DND-41 (cell line): ENCODE measurements around the gene FCN3.

Experiments
- ATAC-seq: fragments of 200-7000 bp; cut with Tn5 transposase; 3 replicates; pipeline ENCODE4 v1.9.1; 2021; ENCODE audit warnings: low read depth; ENCODE audit not compliant: insufficient read depth
- DNase-seq: peaks from one replicate; pipeline ENCODE4 v3.0.0-alpha.2; 2020
- H2AFZ ChIP-seq: 2 replicates; pipeline ENCODE4 v1.6.0; 2012; ENCODE audit warnings: low read depth, low read length
- H3K27ac ChIP-seq: 2 replicates; pipeline ENCODE4 v1.5.1; 2012; ENCODE audit warnings: low read length, inconsistent platforms
- H3K27me3 ChIP-seq: fragments of 200-600 bp; sonication (generic); 2 replicates; pipeline ENCODE4 v1.6.0; 2012; ENCODE audit warnings: low read length, mild to moderate bottlenecking, inconsistent platforms; ENCODE audit not compliant: insufficient read depth, poor library complexity
- H3K36me3 ChIP-seq: 2 replicates; pipeline ENCODE4 v1.5.1; 2012; ENCODE audit warnings: low read length, inconsistent platforms; ENCODE audit not compliant: insufficient read depth
- H3K4me1 ChIP-seq: 2 replicates; pipeline ENCODE4 v1.5.1; 2012; ENCODE audit warnings: mild to moderate bottlenecking, low read length; ENCODE audit not compliant: insufficient read depth
- H3K4me2 ChIP-seq: 2 replicates; pipeline ENCODE4 v1.6.0; 2012; ENCODE audit warnings: mild to moderate bottlenecking, moderate library complexity, low read length, inconsistent platforms; ENCODE audit not compliant: insufficient read depth
- H3K4me3 ChIP-seq, 2 experiments: fragments of 200-600 bp in 1 of 2; shearing (Covaris generic) in 1 of 2; 2 replicates each; pipeline ENCODE4 v1.5.1; 2012 to 2016; ENCODE audit warnings: inconsistent platforms in 2 of 2, low read length in 2 of 2, mild to moderate bottlenecking in 2 of 2, low read depth in 1 of 2, moderate library complexity in 1 of 2
- H3K79me2 ChIP-seq: 2 replicates; pipeline ENCODE4 v1.6.0; 2012; ENCODE audit warnings: low read length, inconsistent platforms; ENCODE audit not compliant: insufficient read depth
- H3K9ac ChIP-seq: 2 replicates; pipeline ENCODE4 v1.6.0; 2012; ENCODE audit warnings: low read depth, mild to moderate bottlenecking, inconsistent platforms, low read length, moderate library complexity
- H3K9me3 ChIP-seq: 2 replicates; pipeline ENCODE4 v1.5.1; 2012; ENCODE audit warnings: low read length, moderate library complexity, mild to moderate bottlenecking, inconsistent platforms; ENCODE audit not compliant: insufficient read depth, severe bottlenecking
- H4K20me1 ChIP-seq: 2 replicates; pipeline ENCODE4 v1.6.0; 2012; ENCODE audit warnings: low read length; ENCODE audit not compliant: insufficient read depth
- CTCF ChIP-seq: IDR thresholded peaks from 2 replicates; pipeline ENCODE4 v1.5.1; 2012; ENCODE audit warnings: borderline replicate concordance, low read length, moderate library complexity, mild to moderate bottlenecking; ENCODE audit not compliant: poor library complexity, severe bottlenecking; ENCODE audit errors: extremely low read depth
- EZH2 ChIP-seq: IDR thresholded peaks from 3 replicates; pipeline ENCODE4 v1.6.1; 2012; ENCODE audit warnings: borderline replicate concordance, low read depth, mild to moderate bottlenecking, moderate library complexity, low read length, inconsistent platforms; ENCODE audit not compliant: severe bottlenecking

The FCN3 gene

DNA sequence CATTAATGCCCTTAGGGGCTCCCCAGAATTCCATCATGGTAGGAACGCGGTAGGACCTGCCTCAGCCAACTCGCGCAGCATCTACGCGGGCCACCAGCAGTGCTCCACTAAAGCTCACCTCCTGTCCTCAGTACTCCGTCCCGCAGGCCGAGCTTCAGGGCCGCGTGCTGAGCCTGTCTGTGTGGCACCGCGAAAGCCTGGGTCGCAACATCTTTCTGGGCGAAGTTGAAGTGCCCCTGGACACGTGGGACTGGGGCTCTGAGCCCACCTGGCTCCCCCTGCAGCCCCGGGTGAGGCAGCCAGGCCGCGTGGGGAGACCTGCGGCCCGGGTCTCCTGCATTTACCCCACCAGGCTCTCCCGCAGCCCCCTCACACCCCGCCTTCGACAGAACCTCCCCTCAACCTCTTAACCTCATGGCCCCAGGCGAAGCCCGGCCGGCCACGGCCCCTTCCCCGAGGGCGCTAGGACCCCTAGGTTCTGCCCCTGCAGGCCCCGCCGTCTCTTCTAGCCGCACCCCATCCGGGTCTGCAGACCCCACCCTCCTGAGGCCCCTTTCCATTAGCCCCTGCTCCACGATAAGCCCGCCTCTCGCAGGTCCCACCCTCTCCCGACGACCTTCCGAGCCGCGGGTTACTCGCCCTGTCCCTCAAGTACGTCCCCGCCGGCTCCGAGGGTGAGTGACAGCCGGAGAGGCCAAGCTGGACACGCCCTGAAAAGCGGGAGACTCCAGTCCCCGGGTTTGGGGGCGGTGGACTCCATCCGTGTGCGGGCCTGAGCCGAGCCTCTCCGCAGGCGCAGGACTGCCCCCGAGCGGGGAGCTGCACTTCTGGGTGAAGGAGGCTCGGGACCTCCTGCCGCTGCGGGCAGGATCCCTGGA, 23.7 kb downstream of the FCN3 start:
- no peaks in the 10 kb centered on the region for H3K4me1 ChIP-seq
- no peaks in the 10 kb centered on the region for H4K20me1 ChIP-seq
- ATAC-seq (no peak), DNase-seq (no peak)
- no peak overlapping the region for H3K4me3 ChIP-seq
- no peak for TF ChIP-seq CTCF
- TF ChIP-seq EZH2: no peak
- H3K9ac ChIP-seq: no peak overlapping the region
- no peaks in the 10 kb centered on the region for H3K79me2 ChIP-seq
- H2AFZ ChIP-seq: no peak overlapping the region
- H3K36me3 ChIP-seq: no peaks in the 10 kb centered on the region
- no peak overlapping the region for H3K4me2 ChIP-seq
- no peaks in the 10 kb centered on the region for H3K27me3 ChIP-seq
- H3K9me3 ChIP-seq: no peaks in the 10 kb centered on the region
- no peak overlapping the region for H3K27ac ChIP-seq

- Histone ChIP-seq H4K20me1 (no peaks in the 10 kb centered on the region), H2AFZ (no peak overlapping the region), H3K4me1 (no peaks in the 10 kb centered on the region), H3K27me3 (no peaks in the 10 kb centered on the region), H3K4me3 (no peak overlapping the region), H3K9ac (no peak overlapping the region), H3K79me2 (no peaks in the 10 kb centered on the region), H3K9me3 (no peaks in the 10 kb centered on the region), H3K27ac (no peak overlapping the region), H3K4me2 (no peak overlapping the region), H3K36me3 (no peaks in the 10 kb centered on the region)
- ATAC-seq (no peak), DNase-seq (no peak)
- TF ChIP-seq CTCF (no peak), EZH2 (no peak)
These were observed 24.6 kb downstream of the FCN3 start for GRCh38 chr1:27349784-27350662.

GRCh38 chr1:27348861-27349783, 25.5 kb downstream of the FCN3 start:
- Histone ChIP-seq H3K4me2 (no peak overlapping the region), H3K9ac (no peak overlapping the region), H3K4me1 (no peaks in the 10 kb centered on the region), H3K36me3 (no peaks in the 10 kb centered on the region), H3K27ac (no peak overlapping the region), H2AFZ (no peak overlapping the region), H3K79me2 (no peaks in the 10 kb centered on the region), H3K27me3 (no peaks in the 10 kb centered on the region), H3K4me3 (no peak overlapping the region), H3K9me3 (no peaks in the 10 kb centered on the region), H4K20me1 (no peaks in the 10 kb centered on the region)
- ATAC-seq: no peak
- TF ChIP-seq EZH2: no peak
- no peak for TF ChIP-seq CTCF
- DNase-seq: no peak
